Tibial nerve (tissue), 4 donors: Measurements from ENCODE around the gene CALB2. TPM values are rescaled to one million over a fixed set of nuclear protein-coding genes. Genes with fewer than 3 reads are reported as not detected.

ENCODE experiments used
- DNase-seq, 2 donors: peaks; one replicate each; pipeline ENCODE4 v3.0.0-alpha.2; 2019; ENCODE audit warnings: low spot score in 2 of 2
- H3K27ac ChIP-seq, 4 donors: fragments of 200-600 bp; sonication (generic) in 3 of 4; one replicate each; pipeline ENCODE4 v1.5.1; 2017 to 2019; ENCODE audit warnings: mild to moderate bottlenecking in 1 of 4
- H3K27me3 ChIP-seq, 2 donors: fragments of 200-600 bp; sonication (generic) in 1 of 2; one replicate each; pipeline versions ENCODE4 v1.5.1 to v1.6.0; 2017 to 2019
- H3K36me3 ChIP-seq, 3 donors: fragments of 200-600 bp; sonication (generic); one replicate each; pipeline ENCODE4 v1.5.1; 2018 to 2019
- H3K4me1 ChIP-seq, 4 donors: fragments of 200-600 bp; sonication (generic) in 3 of 4; one replicate each; pipeline ENCODE4 v1.5.1; 2017 to 2019
- H3K4me3 ChIP-seq, 4 donors: fragments of 200-600 bp; sonication (generic) in 3 of 4; one replicate each; pipeline ENCODE4 v1.5.1; 2017 to 2019; ENCODE audit warnings: mild to moderate bottlenecking in 1 of 4, moderate library complexity in 1 of 4
- H3K9me3 ChIP-seq, 4 donors: fragments of 200-600 bp; sonication (generic) in 3 of 4; one replicate each; pipeline ENCODE4 v1.5.1; 2017 to 2019
- CTCF ChIP-seq, 5 experiments: fragments of 200-600 bp in 3 of 5; fragments of 450-650 bp in 2 of 5; sonication (generic) in 3 of 5; IDR thresholded peaks; one replicate each; pipeline ENCODE4 v1.5.1; 2016 to 2019; ENCODE audit warnings: antibody characterized with exemption in 5 of 5, mild to moderate bottlenecking in 3 of 5, moderate library complexity in 2 of 5
- EP300 ChIP-seq, 2 donors: sonication (generic); formaldehyde crosslinking; IDR thresholded peaks; one replicate each; pipeline ENCODE4 v1.6.1; 2017; ENCODE audit warnings: antibody characterized with exemption in 2 of 2, mild to moderate bottlenecking in 1 of 2
- POLR2A ChIP-seq, 2 donors: fragments of 450-650 bp; IDR thresholded peaks; one replicate each; pipeline ENCODE4 v1.6.1; 2017; ENCODE audit warnings: antibody characterized with exemption in 2 of 2, mild to moderate bottlenecking in 2 of 2, moderate library complexity in 2 of 2
- WGBS, 2 donors: methylation state at CpG; one replicate each; pipeline ENCODE4 v1.1.5; 2018; 5-methylcytosine and 5-hydroxymethylcytosine counted together
- total RNA-seq, 4 donors: library from RNA; depleted of rRNA; stranded (reverse); fragments of >200 nt; gene quantifications; one replicate each; pipeline ENCODE4 v1.1.0, GENCODE V29; 2016

Gene CALB2
- total RNA-seq, 4 donors from 2014 or later: 3.5 to 24.7 (median 11.3) TPM

GRCh38 chr16:71339236-71340171, 19.0 kb upstream of the CALB2 start:
- WGBS, 2 donors: 61 to 71% methylated on average over 19 of the region's 19 CpGs
- H3K4me1 ChIP-seq: no peaks in the 10 kb centered on the region
- no peak for DNase-seq
- peaks cover 0 to 4% (median 0%) of the 10 kb centered on the region in 4 donors for H3K9me3 ChIP-seq
- TF ChIP-seq EP300 (IDR thresholded peaks at IDR 0.05) (no peak), CTCF (IDR thresholded peaks at IDR 0.05) (no peak), POLR2A (IDR thresholded peaks at IDR 0.05) (no peak)
- peaks cover 0 to 11% of the 10 kb centered on the region in 2 donors for H3K27me3 ChIP-seq
- H3K27ac ChIP-seq: no peak overlapping the region
- no peaks in the 10 kb centered on the region for H3K36me3 ChIP-seq
- no peak overlapping the region for H3K4me3 ChIP-seq

GRCh38 chr16:71340406-71340805, 18.1 kb upstream of the CALB2 start:
- Histone ChIP-seq H3K4me1 (no peaks in the 10 kb centered on the region), H3K4me3 (no peak overlapping the region), H3K27me3 (peaks cover 0 to 11% of the 10 kb centered on the region in 2 donors), H3K36me3 (no peaks in the 10 kb centered on the region), H3K27ac (no peak overlapping the region), H3K9me3 (peaks cover 0 to 4% (median 0%) of the 10 kb centered on the region in 4 donors)
- no peak for TF ChIP-seq POLR2A (IDR thresholded peaks at IDR 0.05)
- no peak for TF ChIP-seq CTCF (IDR thresholded peaks at IDR 0.05)
- TF ChIP-seq EP300 (IDR thresholded peaks at IDR 0.05): no peak
- 67 to 72% methylated on average over 6 of the region's 6 CpGs for WGBS, 2 donors
- no peak for DNase-seq

- Histone ChIP-seq H3K9me3 (no peaks in the 10 kb centered on the region), H3K4me3 (no peak overlapping the region), H3K27me3 (peaks cover 0 to 11% of the 10 kb centered on the region in 2 donors), H3K36me3 (no peaks in the 10 kb centered on the region), H3K27ac (no peak overlapping the region), H3K4me1 (no peaks in the 10 kb centered on the region)
- no peak for DNase-seq
- TF ChIP-seq CTCF (IDR thresholded peaks at IDR 0.05) (no peak), POLR2A (IDR thresholded peaks at IDR 0.05) (no peak), EP300 (IDR thresholded peaks at IDR 0.05) (no peak)
- WGBS, 2 donors: 84 to 88% methylated on average over 5 of the region's 5 CpGs
Measured at GRCh38 chr16:71341881-71342280, 16.6 kb upstream of the CALB2 start.

GRCh38 chr16:71343078-71343477, 15.4 kb upstream of the CALB2 start:
- no peaks in the 10 kb centered on the region for H3K9me3 ChIP-seq
- peaks cover 0 to 11% of the 10 kb centered on the region in 2 donors for H3K27me3 ChIP-seq
- TF ChIP-seq POLR2A (IDR thresholded peaks at IDR 0.05) (no peak), CTCF (IDR thresholded peaks at IDR 0.05) (no peak), EP300 (IDR thresholded peaks at IDR 0.05) (no peak)
- no peak for DNase-seq
- H3K4me1 ChIP-seq: no peaks in the 10 kb centered on the region
- no peak overlapping the region for H3K4me3 ChIP-seq
- H3K36me3 ChIP-seq: no peaks in the 10 kb centered on the region
- no peak overlapping the region for H3K27ac ChIP-seq
- 72 to 83% methylated on average over 8 of the region's 8 CpGs for WGBS, 2 donors

GRCh38 chr16:71344315-71344905, 14.1 kb upstream of the CALB2 start:
- no peak for TF ChIP-seq CTCF (IDR thresholded peaks at IDR 0.05)
- TF ChIP-seq EP300 (IDR thresholded peaks at IDR 0.05): no peak
- TF ChIP-seq POLR2A (IDR thresholded peaks at IDR 0.05): no peak
- H3K36me3 ChIP-seq: no peaks in the 10 kb centered on the region
- no peak overlapping the region for H3K27ac ChIP-seq
- no peak overlapping the region for H3K4me3 ChIP-seq
- H3K9me3 ChIP-seq: no peaks in the 10 kb centered on the region
- peaks cover 0 to 11% of the 10 kb centered on the region in 2 donors for H3K27me3 ChIP-seq
- WGBS, 2 donors: 62% methylated on average over 13 of the region's 13 CpGs
- H3K4me1 ChIP-seq: no peaks in the 10 kb centered on the region
- DNase-seq: no peak
